ENCODE measurements around the gene RPL10.

The RPL10 gene

DNA sequence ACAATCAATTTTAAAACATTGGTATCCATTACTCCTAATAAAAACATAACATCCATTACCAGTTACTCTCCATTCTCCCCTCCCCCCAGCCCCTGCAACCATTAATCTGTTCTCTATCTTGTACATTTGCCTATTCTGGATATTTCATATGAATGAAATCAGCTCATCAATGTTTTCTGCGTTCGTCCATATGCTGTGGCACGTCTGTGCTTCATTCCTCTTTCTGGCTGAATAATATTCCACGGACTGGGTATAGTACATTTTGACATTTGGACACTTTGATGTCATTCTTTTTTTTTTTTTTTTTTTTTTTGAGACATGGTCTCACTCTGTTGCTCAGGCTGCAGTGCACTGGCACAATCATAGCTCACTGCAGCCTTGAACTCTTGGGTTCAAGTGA is 5.7 kb downstream of the RPL10 start:
- Histone ChIP-seq H3K4me3 (ENCODE audit: low read depth, low read length) (no peak overlapping the region), H3K4me1 (ENCODE audit: control insufficient read depth, insufficient read depth, low read length) (no peaks in the 10 kb centered on the region), H3K27me3 (ENCODE audit: control insufficient read depth, insufficient read depth, low read length) (no peaks in the 10 kb centered on the region), H3K9ac (ENCODE audit: low read depth, low read length) (no peak overlapping the region), H3K36me3 (ENCODE audit: control insufficient read depth, insufficient read depth, low read length) (peaks cover 19% of the 10 kb centered on the region), H3K9me3 (ENCODE audit: control insufficient read depth, insufficient read depth, low read length) (peaks cover 31% of the 10 kb centered on the region), H3K27ac (ENCODE audit: low read depth, low read length) (no peak overlapping the region)

- Histone ChIP-seq H3K9ac (ENCODE audit: low read depth, low read length) (no peak overlapping the region), H3K4me3 (ENCODE audit: low read depth, low read length) (no peak overlapping the region), H3K9me3 (ENCODE audit: control insufficient read depth, insufficient read depth, low read length) (peaks cover 24% of the 10 kb centered on the region), H3K27me3 (ENCODE audit: control insufficient read depth, insufficient read depth, low read length) (no peaks in the 10 kb centered on the region), H3K27ac (ENCODE audit: low read depth, low read length) (no peak overlapping the region), H3K36me3 (ENCODE audit: control insufficient read depth, insufficient read depth, low read length) (peaks cover 10% of the 10 kb centered on the region), H3K4me1 (ENCODE audit: control insufficient read depth, insufficient read depth, low read length) (no peaks in the 10 kb centered on the region)
Observed at GRCh38 chrX:154404625-154405192, 6.5 kb downstream of the RPL10 start.

DNA sequence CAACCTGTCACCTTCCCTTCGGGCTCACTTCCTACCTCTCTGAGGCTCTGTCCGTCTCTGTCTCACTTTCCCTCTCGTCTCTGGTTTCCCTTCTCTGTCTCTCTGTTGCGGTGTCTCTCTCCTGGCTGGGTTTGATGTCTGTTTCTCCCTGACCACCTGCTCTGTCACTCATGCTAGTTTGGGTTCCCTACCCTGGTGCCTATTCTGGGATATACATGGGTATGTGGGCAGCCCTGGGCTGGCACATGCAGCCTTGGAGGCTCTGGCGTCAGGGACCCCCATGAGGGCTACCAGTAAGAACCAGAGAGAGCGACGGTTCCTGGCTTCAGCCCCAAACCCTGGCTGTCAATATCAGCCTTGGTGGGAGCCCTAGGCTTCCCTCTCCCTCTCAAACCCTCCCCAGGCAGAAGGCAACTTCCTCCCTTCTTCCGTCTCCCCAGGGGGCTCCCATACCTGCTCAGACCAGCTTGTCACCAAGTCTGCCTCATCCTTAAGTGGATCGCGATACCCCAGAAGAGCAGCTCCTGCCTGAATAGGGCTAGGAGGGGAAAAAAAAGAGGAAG is 10.6 kb downstream of the RPL10 start:
- H3K36me3 ChIP-seq (ENCODE audit: control insufficient read depth, insufficient read depth, low read length), result peaks cover 4% of the 10 kb centered on the region; the same call in 1 of the 2 replicates
- H3K4me1 ChIP-seq (ENCODE audit: control insufficient read depth, insufficient read depth, low read length), result no peaks in the 10 kb centered on the region
- no peak overlapping the region for H3K9ac ChIP-seq (ENCODE audit: low read depth, low read length)
- H3K9me3 ChIP-seq (ENCODE audit: control insufficient read depth, insufficient read depth, low read length), result peaks cover 32% of the 10 kb centered on the region
- peak overlapping the region; percentile 42; the same call in 1 of the 2 replicates for H3K4me3 ChIP-seq (ENCODE audit: low read depth, low read length)
- H3K27ac ChIP-seq (ENCODE audit: low read depth, low read length), result peak overlapping the region; percentile 69
- H3K27me3 ChIP-seq (ENCODE audit: control insufficient read depth, insufficient read depth, low read length), result no peaks in the 10 kb centered on the region

DNA sequence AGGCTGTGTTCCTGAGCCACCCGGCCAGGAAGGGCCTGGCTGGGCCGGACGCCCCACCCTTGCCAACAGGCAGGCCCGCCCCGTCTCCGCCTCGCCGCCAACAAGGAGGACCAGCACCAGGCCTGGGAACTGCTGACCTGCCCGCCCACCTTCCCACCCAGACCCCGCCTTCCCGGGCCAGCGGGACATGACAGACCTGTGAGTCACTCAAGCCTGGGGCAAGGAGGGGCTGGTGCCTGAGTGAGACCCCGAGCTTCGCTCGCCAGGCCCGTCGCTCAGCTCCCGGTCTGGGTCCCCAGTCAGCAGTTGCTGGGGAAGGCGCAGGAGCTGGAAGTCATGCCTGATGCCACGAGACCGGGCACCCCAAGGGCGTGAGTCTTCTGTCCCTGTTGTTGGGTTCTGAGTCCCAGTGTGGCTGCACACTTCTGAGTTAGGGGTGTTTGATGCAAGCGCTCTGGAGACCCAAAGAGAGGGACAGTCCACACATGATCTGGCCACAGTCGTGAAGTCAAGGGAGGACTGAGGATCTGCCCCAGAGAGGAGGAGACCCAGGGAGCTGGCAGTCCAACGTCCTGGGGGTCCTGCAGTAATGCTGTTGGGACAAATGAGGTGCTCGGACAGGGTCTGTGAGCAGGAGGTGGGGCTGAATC is 11.2 kb downstream of the RPL10 start, which contains the start of gene DNASE1L1:
DNASE1L1 (minus strand) TSS at position 33 of the 650 bp plus-strand sequence. CDS start 3,686 bp downstream, outside the sequence.
- H3K36me3 ChIP-seq (ENCODE audit: control insufficient read depth, insufficient read depth, low read length), result peaks cover 8% of the 10 kb centered on the region; the same call in 1 of the 2 replicates
- H3K9me3 ChIP-seq (ENCODE audit: control insufficient read depth, insufficient read depth, low read length), result peaks cover 32% of the 10 kb centered on the region
- H3K4me1 ChIP-seq (ENCODE audit: control insufficient read depth, insufficient read depth, low read length), result no peaks in the 10 kb centered on the region
- H3K27ac ChIP-seq (ENCODE audit: low read depth, low read length), result peak within 1 kb of the TSS; percentile 75
- no peak within 1 kb of the TSS for H3K9ac ChIP-seq (ENCODE audit: low read depth, low read length)
- H3K4me3 ChIP-seq (ENCODE audit: low read depth, low read length), result peak within 1 kb of the TSS; percentile 46; the same call in 1 of the 2 replicates
- H3K27me3 ChIP-seq (ENCODE audit: control insufficient read depth, insufficient read depth, low read length), result no peaks in the 10 kb centered on the region

- peak overlapping the region; percentile 72 for H3K4me3 ChIP-seq (ENCODE audit: low read depth, low read length)
- H3K9ac ChIP-seq (ENCODE audit: low read depth, low read length), result peak overlapping the region; percentile 46; the same call in 1 of the 2 replicates
- H3K27ac ChIP-seq (ENCODE audit: low read depth, low read length), result peak overlapping the region; percentile 78
- no peaks in the 10 kb centered on the region for H3K27me3 ChIP-seq (ENCODE audit: control insufficient read depth, insufficient read depth, low read length)
- peaks cover 8% of the 10 kb centered on the region; the same call in 1 of the 2 replicates for H3K36me3 ChIP-seq (ENCODE audit: control insufficient read depth, insufficient read depth, low read length)
- H3K9me3 ChIP-seq (ENCODE audit: control insufficient read depth, insufficient read depth, low read length), result peaks cover 30% of the 10 kb centered on the region
- H3K4me1 ChIP-seq (ENCODE audit: control insufficient read depth, insufficient read depth, low read length), result no peaks in the 10 kb centered on the region
Observed at GRCh38 chrX:154411981-154412340, 13.8 kb downstream of the RPL10 start.

- Histone ChIP-seq H3K9ac (ENCODE audit: low read depth, low read length) (no peak overlapping the region), H3K27me3 (ENCODE audit: control insufficient read depth, insufficient read depth, low read length) (no peaks in the 10 kb centered on the region), H3K27ac (ENCODE audit: low read depth, low read length) (no peak overlapping the region), H3K36me3 (ENCODE audit: control insufficient read depth, insufficient read depth, low read length) (peaks cover 8% of the 10 kb centered on the region; the same call in 1 of the 2 replicates), H3K9me3 (ENCODE audit: control insufficient read depth, insufficient read depth, low read length) (peaks cover 30% of the 10 kb centered on the region), H3K4me3 (ENCODE audit: low read depth, low read length) (peak overlapping the region; percentile 72), H3K4me1 (ENCODE audit: control insufficient read depth, insufficient read depth, low read length) (no peaks in the 10 kb centered on the region)
Observed at GRCh38 chrX:154412468-154412867, 14.3 kb downstream of the RPL10 start.

GRCh38 chrX:154413142-154413541 is 15.0 kb downstream of the RPL10 start:
- H3K36me3 ChIP-seq (ENCODE audit: control insufficient read depth, insufficient read depth, low read length), result peaks cover 8% of the 10 kb centered on the region; the same call in 1 of the 2 replicates
- no peak overlapping the region for H3K27ac ChIP-seq (ENCODE audit: low read depth, low read length)
- H3K27me3 ChIP-seq (ENCODE audit: control insufficient read depth, insufficient read depth, low read length), result no peaks in the 10 kb centered on the region
- H3K4me3 ChIP-seq (ENCODE audit: low read depth, low read length), result no peak overlapping the region
- H3K9me3 ChIP-seq (ENCODE audit: control insufficient read depth, insufficient read depth, low read length), result peaks cover 30% of the 10 kb centered on the region
- H3K4me1 ChIP-seq (ENCODE audit: control insufficient read depth, insufficient read depth, low read length), result no peaks in the 10 kb centered on the region
- no peak overlapping the region for H3K9ac ChIP-seq (ENCODE audit: low read depth, low read length)

DNA sequence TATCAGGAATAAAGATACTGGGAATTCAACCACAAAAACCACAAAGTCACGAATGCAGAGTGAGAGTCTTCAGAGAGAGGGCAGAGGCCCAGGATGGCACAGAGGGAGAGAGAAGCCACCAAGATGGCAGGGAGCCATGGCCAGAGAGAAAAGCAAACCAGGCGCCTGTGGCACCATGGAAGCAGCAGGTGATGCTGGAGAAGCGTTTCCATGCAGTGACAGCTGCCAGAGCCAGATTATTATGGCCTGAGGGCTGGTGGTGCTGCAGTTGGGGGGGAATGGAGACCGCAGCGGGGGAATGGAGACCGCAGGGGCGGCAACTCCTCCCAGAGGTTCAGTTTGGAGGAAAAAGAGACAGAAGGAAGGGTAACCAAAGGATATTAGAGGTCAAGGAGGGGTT is 19.0 kb downstream of the RPL10 start:
- peaks cover 47% of the 10 kb centered on the region for H3K9me3 ChIP-seq (ENCODE audit: control insufficient read depth, insufficient read depth, low read length)

DNA sequence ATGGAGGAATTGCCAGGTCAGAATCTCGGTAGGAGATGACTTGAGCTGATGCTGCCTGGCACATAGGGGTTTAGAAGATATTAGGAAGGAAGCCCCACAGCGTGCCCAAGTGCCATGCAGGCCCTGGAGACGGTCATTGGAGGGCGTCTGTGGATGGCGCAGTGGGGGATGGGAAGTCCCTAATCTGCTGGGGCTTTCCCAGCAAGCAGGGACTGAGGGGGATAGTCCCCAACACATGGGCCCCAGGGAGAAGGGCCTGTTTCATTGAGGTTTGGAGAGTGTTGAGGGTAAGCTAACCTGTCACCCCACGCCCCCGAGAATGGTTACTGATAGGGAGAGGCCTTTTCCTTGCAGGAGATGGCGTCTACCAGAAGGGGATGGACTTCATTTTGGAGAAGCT is 21.0 kb downstream of the RPL10 start:
- Histone ChIP-seq H3K27ac (ENCODE audit: low read depth, low read length) (no peak overlapping the region), H3K4me1 (ENCODE audit: control insufficient read depth, insufficient read depth, low read length) (no peaks in the 10 kb centered on the region), H3K36me3 (ENCODE audit: control insufficient read depth, insufficient read depth, low read length) (no peaks in the 10 kb centered on the region; the same call in 1 of the 2 replicates), H3K4me3 (ENCODE audit: low read depth, low read length) (no peak overlapping the region), H3K9me3 (ENCODE audit: control insufficient read depth, insufficient read depth, low read length) (peaks cover 34% of the 10 kb centered on the region), H3K9ac (ENCODE audit: low read depth, low read length) (no peak overlapping the region), H3K27me3 (ENCODE audit: control insufficient read depth, insufficient read depth, low read length) (no peaks in the 10 kb centered on the region)

More for the DNA sequence above, 19.0 kb downstream of the RPL10 start:
- Histone ChIP-seq H3K9ac (ENCODE audit: low read depth, low read length) (no peak overlapping the region), H3K4me3 (ENCODE audit: low read depth, low read length) (no peak overlapping the region), H3K36me3 (ENCODE audit: control insufficient read depth, insufficient read depth, low read length) (peaks cover 8% of the 10 kb centered on the region; the same call in 1 of the 2 replicates), H3K4me1 (ENCODE audit: control insufficient read depth, insufficient read depth, low read length) (no peaks in the 10 kb centered on the region), H3K27me3 (ENCODE audit: control insufficient read depth, insufficient read depth, low read length) (no peaks in the 10 kb centered on the region), H3K27ac (ENCODE audit: low read depth, low read length) (no peak overlapping the region)

DNA sequence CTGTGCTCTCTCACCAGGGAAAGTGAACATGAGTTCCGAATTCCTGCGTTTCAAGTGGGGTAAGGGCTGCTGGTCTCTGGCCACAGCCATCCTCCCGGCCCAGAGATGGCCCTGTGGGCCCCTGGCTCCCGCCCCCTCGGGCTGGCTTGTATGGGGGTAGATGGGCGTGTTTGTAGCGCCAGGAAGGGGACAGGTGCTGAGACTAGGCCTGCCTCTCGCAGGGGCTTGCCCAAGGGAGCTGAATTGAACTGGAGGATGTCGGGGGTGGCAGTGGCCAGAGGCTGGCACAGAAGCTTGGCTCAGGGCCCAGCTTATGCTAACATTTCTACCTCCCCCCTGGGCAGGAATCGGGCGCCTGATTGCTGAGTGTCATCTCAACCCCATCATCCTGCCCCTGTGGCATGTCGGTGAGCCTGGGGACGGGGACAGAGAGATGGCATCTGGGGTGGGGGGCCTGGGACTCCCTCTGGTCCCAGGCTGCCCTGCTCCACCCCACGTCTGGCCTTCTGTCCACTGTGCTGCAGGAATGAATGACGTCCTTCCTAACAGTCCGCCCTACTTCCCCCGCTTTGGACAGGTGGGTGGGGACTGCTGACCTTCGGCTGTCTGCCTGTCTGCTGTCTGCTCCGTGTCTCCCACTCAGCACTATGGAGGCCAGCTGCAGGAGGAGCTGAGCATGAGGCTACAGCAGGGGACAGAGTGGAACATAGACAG is 21.7 kb downstream of the RPL10 start:
- H3K9ac ChIP-seq (ENCODE audit: low read depth, low read length), result no peak overlapping the region
- H3K4me3 ChIP-seq (ENCODE audit: low read depth, low read length), result no peak overlapping the region
- no peaks in the 10 kb centered on the region for H3K4me1 ChIP-seq (ENCODE audit: control insufficient read depth, insufficient read depth, low read length)
- H3K27ac ChIP-seq (ENCODE audit: low read depth, low read length), result no peak overlapping the region
- H3K27me3 ChIP-seq (ENCODE audit: control insufficient read depth, insufficient read depth, low read length), result no peaks in the 10 kb centered on the region
- H3K36me3 ChIP-seq (ENCODE audit: control insufficient read depth, insufficient read depth, low read length), result no peaks in the 10 kb centered on the region; the same call in 1 of the 2 replicates
- peaks cover 38% of the 10 kb centered on the region for H3K9me3 ChIP-seq (ENCODE audit: control insufficient read depth, insufficient read depth, low read length)
